ENCODE measurements around the gene HMGCR.
"Not testable (repeated sequence)": the region's sequence is repeated elsewhere in the genome, so short reads cannot be mapped to it uniquely, and the experiment has no call there.

The HMGCR gene

GRCh38 chr5:75336615-75337336 lies at the start of gene HMGCR:
Gene HMGCR, plus strand, starts transcription at chr5:75337220. Its CDS starts 5,386 bp downstream, at chr5:75342606.
- H3K27me3 Mint-ChIP-seq, result no peaks in the 10 kb centered on the region
- no peak within 1 kb of the TSS for H3K27ac Mint-ChIP-seq
- DNase-seq, result peak; percentile 95
- H3K9me3 Mint-ChIP-seq, result no peaks in the 10 kb centered on the region
- peaks cover 34% of the 10 kb centered on the region for H3K4me1 Mint-ChIP-seq (ENCODE audit: low read depth)
- H3K36me3 Mint-ChIP-seq (ENCODE audit: low read depth), result peaks cover 37% of the 10 kb centered on the region
- H3K4me3 Mint-ChIP-seq, result no peak within 1 kb of the TSS

- H3K36me3 Mint-ChIP-seq (ENCODE audit: low read depth); H3K4me3 Mint-ChIP-seq; H3K27ac Mint-ChIP-seq; H3K4me1 Mint-ChIP-seq (ENCODE audit: low read depth); H3K9me3 Mint-ChIP-seq; DNase-seq: not testable (repeated sequence)
- peaks cover 22% of the 10 kb centered on the region for H3K27me3 Mint-ChIP-seq
Observed at GRCh38 chr5:75291844-75292243, 45.2 kb upstream of the HMGCR start.

GRCh38 chr5:75300084-75300483 lies 36.9 kb upstream of the HMGCR start:
- H3K9me3 Mint-ChIP-seq, result no peaks in the 10 kb centered on the region
- no peaks in the 10 kb centered on the region for H3K4me1 Mint-ChIP-seq (ENCODE audit: low read depth)
- no peak overlapping the region for H3K27ac Mint-ChIP-seq
- H3K27me3 Mint-ChIP-seq, result no peaks in the 10 kb centered on the region
- DNase-seq, result no peak
- H3K4me3 Mint-ChIP-seq, result no peak overlapping the region
- H3K36me3 Mint-ChIP-seq (ENCODE audit: low read depth), result no peaks in the 10 kb centered on the region

GRCh38 chr5:75303419-75303818 lies 33.6 kb upstream of the HMGCR start:
- Mint-ChIP-seq H3K4me1 (ENCODE audit: low read depth) (no peaks in the 10 kb centered on the region), H3K36me3 (ENCODE audit: low read depth) (no peaks in the 10 kb centered on the region), H3K4me3 (no peak overlapping the region), H3K27me3 (no peaks in the 10 kb centered on the region), H3K9me3 (no peaks in the 10 kb centered on the region), H3K27ac (no peak overlapping the region)
- DNase-seq, result no peak

GRCh38 chr5:75304486-75304885 lies 32.5 kb upstream of the HMGCR start:
- not testable (repeated sequence) for H3K4me1 Mint-ChIP-seq (ENCODE audit: low read depth); H3K4me3 Mint-ChIP-seq; H3K36me3 Mint-ChIP-seq (ENCODE audit: low read depth); H3K9me3 Mint-ChIP-seq; DNase-seq; H3K27ac Mint-ChIP-seq; H3K27me3 Mint-ChIP-seq

- Mint-ChIP-seq H3K27ac (no peak overlapping the region), H3K4me3 (no peak overlapping the region), H3K4me1 (ENCODE audit: low read depth) (no peaks in the 10 kb centered on the region), H3K27me3 (no peaks in the 10 kb centered on the region), H3K36me3 (ENCODE audit: low read depth) (no peaks in the 10 kb centered on the region), H3K9me3 (no peaks in the 10 kb centered on the region)
- DNase-seq, result no peak
Observed at GRCh38 chr5:75306746-75307145, 30.3 kb upstream of the HMGCR start.

GRCh38 chr5:75310212-75310611 lies 26.8 kb upstream of the HMGCR start:
- H3K27me3 Mint-ChIP-seq, result no peaks in the 10 kb centered on the region
- no peaks in the 10 kb centered on the region for H3K9me3 Mint-ChIP-seq
- no peak overlapping the region for H3K4me3 Mint-ChIP-seq
- no peaks in the 10 kb centered on the region for H3K36me3 Mint-ChIP-seq (ENCODE audit: low read depth)
- DNase-seq, result no peak
- no peaks in the 10 kb centered on the region for H3K4me1 Mint-ChIP-seq (ENCODE audit: low read depth)
- no peak overlapping the region for H3K27ac Mint-ChIP-seq

- not testable (repeated sequence) for DNase-seq; H3K27me3 Mint-ChIP-seq; H3K36me3 Mint-ChIP-seq (ENCODE audit: low read depth); H3K27ac Mint-ChIP-seq; H3K4me3 Mint-ChIP-seq; H3K9me3 Mint-ChIP-seq
- peaks cover 12% of the 10 kb centered on the region for H3K4me1 Mint-ChIP-seq (ENCODE audit: low read depth)
Observed at GRCh38 chr5:75319148-75319547, 17.9 kb upstream of the HMGCR start.

GRCh38 chr5:75319638-75320037 lies 17.4 kb upstream of the HMGCR start:
- Mint-ChIP-seq H3K4me3 (no peak overlapping the region), H3K4me1 (ENCODE audit: low read depth) (peaks cover 17% of the 10 kb centered on the region), H3K9me3 (no peaks in the 10 kb centered on the region), H3K27ac (no peak overlapping the region), H3K27me3 (peaks cover 5% of the 10 kb centered on the region), H3K36me3 (ENCODE audit: low read depth) (no peaks in the 10 kb centered on the region)
- no peak for DNase-seq

- H3K27me3 Mint-ChIP-seq, result peaks cover 5% of the 10 kb centered on the region
- no peak overlapping the region for H3K27ac Mint-ChIP-seq
- H3K4me3 Mint-ChIP-seq, result no peak overlapping the region
- no peak for DNase-seq
- H3K9me3 Mint-ChIP-seq, result no peaks in the 10 kb centered on the region
- H3K36me3 Mint-ChIP-seq (ENCODE audit: low read depth), result no peaks in the 10 kb centered on the region
- peaks cover 24% of the 10 kb centered on the region for H3K4me1 Mint-ChIP-seq (ENCODE audit: low read depth)
Observed at GRCh38 chr5:75320371-75320770, 16.6 kb upstream of the HMGCR start.

- DNase-seq, result no peak
- Mint-ChIP-seq H3K4me1 (ENCODE audit: low read depth) (peaks cover 28% of the 10 kb centered on the region), H3K4me3 (no peak overlapping the region), H3K36me3 (ENCODE audit: low read depth) (no peaks in the 10 kb centered on the region), H3K9me3 (no peaks in the 10 kb centered on the region), H3K27me3 (peaks cover 5% of the 10 kb centered on the region), H3K27ac (no peak overlapping the region)
Observed at GRCh38 chr5:75322066-75322465, 15.0 kb upstream of the HMGCR start.

- peaks cover 5% of the 10 kb centered on the region for H3K27me3 Mint-ChIP-seq
- H3K36me3 Mint-ChIP-seq (ENCODE audit: low read depth), result no peaks in the 10 kb centered on the region
- no peaks in the 10 kb centered on the region for H3K9me3 Mint-ChIP-seq
- DNase-seq, result no peak
- peak overlapping the region; percentile 46 for H3K4me3 Mint-ChIP-seq
- peak overlapping the region; percentile 87 for H3K27ac Mint-ChIP-seq
- peaks cover 28% of the 10 kb centered on the region for H3K4me1 Mint-ChIP-seq (ENCODE audit: low read depth)
Observed at GRCh38 chr5:75324791-75325190, 12.2 kb upstream of the HMGCR start.

- Mint-ChIP-seq H3K9me3 (no peaks in the 10 kb centered on the region), H3K27ac (peak overlapping the region; percentile 87), H3K4me3 (peak overlapping the region; percentile 46), H3K4me1 (ENCODE audit: low read depth) (peaks cover 28% of the 10 kb centered on the region), H3K36me3 (ENCODE audit: low read depth) (no peaks in the 10 kb centered on the region), H3K27me3 (peaks cover 5% of the 10 kb centered on the region)
- no peak for DNase-seq
Observed at GRCh38 chr5:75325242-75325641, 11.8 kb upstream of the HMGCR start.

- no peaks in the 10 kb centered on the region for H3K9me3 Mint-ChIP-seq
- H3K36me3 Mint-ChIP-seq (ENCODE audit: low read depth), result no peaks in the 10 kb centered on the region
- peaks cover 4% of the 10 kb centered on the region for H3K4me1 Mint-ChIP-seq (ENCODE audit: low read depth)
- H3K27ac Mint-ChIP-seq, result no peak overlapping the region
- no peak overlapping the region for H3K4me3 Mint-ChIP-seq
- DNase-seq, result no peak
- H3K27me3 Mint-ChIP-seq, result no peaks in the 10 kb centered on the region
Observed at GRCh38 chr5:75330404-75330803, 6.6 kb upstream of the HMGCR start.

GRCh38 chr5:75331095-75332090 lies 5.6 kb upstream of the HMGCR start:
- Mint-ChIP-seq H3K27me3 (no peaks in the 10 kb centered on the region), H3K9me3 (no peaks in the 10 kb centered on the region)
- no peak for DNase-seq

More at GRCh38 chr5:75331095-75332090, 5.6 kb upstream of the HMGCR start:
- Mint-ChIP-seq H3K27ac (no peak overlapping the region), H3K36me3 (ENCODE audit: low read depth) (no peaks in the 10 kb centered on the region), H3K4me3 (no peak overlapping the region), H3K4me1 (ENCODE audit: low read depth) (no peaks in the 10 kb centered on the region)
